ENCODE data around the gene LYL1. TPM values are rescaled to one million over a fixed set of nuclear protein-coding genes. Genes with fewer than 3 reads are reported as not detected.

Gene LYL1
- total RNA-seq, 1 donor from 2014 or later, result 4.0 TPM

DNA sequence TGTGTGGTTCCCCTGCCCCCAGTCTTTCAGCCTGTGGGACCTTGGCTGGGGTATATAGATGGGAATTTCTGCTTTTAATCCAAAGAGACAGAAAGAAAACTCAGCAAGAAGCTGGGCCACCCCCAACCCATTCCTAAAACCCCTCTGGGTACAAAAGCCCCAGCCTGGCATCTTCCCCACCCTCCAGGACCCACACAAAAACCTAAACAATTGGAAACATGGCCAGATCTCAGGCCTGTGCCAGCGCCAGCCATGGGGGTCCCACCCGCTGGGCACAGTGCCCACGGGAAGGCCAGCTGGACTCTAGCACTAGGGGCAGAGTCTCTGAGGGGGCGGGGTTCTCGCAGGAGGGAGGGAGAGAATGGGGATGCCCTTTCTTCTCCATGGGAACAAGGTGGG lies 8.6 kb downstream of the LYL1 start:
- no peak overlapping the region for H3K4me3 ChIP-seq (ENCODE audit: low read depth, low read length)
- TF ChIP-seq, protein P1, sequence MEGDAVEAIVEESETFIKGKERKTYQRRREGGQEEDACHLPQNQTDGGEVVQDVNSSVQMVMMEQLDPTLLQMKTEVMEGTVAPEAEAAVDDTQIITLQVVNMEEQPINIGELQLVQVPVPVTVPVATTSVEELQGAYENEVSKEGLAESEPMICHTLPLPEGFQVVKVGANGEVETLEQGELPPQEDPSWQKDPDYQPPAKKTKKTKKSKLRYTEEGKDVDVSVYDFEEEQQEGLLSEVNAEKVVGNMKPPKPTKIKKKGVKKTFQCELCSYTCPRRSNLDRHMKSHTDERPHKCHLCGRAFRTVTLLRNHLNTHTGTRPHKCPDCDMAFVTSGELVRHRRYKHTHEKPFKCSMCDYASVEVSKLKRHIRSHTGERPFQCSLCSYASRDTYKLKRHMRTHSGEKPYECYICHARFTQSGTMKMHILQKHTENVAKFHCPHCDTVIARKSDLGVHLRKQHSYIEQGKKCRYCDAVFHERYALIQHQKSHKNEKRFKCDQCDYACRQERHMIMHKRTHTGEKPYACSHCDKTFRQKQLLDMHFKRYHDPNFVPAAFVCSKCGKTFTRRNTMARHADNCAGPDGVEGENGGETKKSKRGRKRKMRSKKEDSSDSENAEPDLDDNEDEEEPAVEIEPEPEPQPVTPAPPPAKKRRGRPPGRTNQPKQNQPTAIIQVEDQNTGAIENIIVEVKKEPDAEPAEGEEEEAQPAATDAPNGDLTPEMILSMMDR (conservative IDR thresholded peaks at IDR 0.05; ENCODE audit: low read depth, low read length), result no peak
- DNase-seq (ENCODE audit: low read depth), result no peak

DNA sequence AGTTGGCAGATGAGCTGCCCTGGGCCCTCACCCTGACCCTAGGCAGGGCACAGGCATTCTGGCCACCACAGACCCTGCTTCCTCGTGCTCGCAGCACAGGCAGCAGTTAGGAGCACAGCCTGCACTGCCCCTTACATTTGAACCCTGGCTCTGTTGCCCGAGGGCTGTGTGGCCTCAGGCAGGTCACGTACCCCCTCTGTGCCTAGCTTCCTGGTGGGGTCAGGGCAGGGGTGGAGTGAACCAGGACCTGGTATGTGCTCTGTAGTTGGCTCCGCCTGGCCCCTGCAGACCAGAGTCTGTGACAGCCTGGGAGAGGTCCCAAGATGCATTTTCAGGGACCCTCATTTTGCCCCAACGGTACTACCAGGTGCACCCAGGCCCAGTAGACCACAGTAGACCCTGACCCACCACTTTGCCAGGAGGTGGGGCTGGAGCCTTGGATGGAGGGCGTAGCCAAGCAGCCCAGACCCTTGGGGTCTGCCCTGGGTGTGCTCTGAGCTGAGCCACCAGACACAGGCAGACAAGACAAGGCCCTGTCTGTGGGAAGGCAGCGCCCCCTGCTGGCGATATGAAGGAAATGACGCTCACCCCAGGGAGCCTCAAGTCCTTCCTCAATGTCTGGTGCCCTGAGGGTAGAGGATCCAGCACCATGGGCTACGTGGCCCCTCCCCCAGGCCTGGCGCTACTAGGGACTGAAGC lies 9.1 kb downstream of the LYL1 start:
- TF ChIP-seq, protein P1 (conservative IDR thresholded peaks at IDR 0.05; ENCODE audit: low read depth, low read length), result peak; percentile 88
- no peak for DNase-seq (ENCODE audit: low read depth)
- H3K4me3 ChIP-seq (ENCODE audit: low read depth, low read length), result no peak overlapping the region

DNA sequence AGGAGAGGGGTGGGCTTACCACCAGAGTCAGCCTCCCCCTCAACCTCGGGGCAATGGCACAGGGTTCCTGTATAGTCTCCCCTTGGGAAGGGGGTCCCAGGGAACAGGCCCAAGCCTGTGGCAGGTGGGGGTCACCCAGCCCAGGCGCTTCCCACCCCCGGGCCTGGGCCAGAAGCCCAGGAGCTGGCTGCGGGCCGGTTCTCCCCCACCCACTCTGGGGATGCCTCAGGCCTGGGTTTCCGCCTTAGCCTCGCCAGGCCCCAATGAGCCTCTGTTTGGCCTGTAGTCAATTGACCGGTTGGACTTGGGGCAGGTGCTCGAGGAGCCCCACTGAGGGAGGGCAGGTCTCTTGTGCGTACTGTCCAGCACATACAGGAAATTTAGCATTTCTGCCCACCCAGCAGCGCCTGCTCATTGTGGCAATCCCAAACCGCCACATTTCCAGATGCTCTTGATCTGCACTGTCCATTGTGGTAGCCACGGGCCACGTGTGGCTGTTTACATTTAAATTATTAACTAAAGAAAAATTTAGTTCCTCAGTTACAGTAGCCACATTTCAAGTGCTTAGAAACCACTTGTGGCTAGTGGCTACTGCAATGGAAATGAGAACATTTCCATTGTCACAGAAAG lies 9.9 kb downstream of the LYL1 start:
- TF ChIP-seq, protein P1 (conservative IDR thresholded peaks at IDR 0.05; ENCODE audit: low read depth, low read length), result no peak
- no peak overlapping the region for H3K4me3 ChIP-seq (ENCODE audit: low read depth, low read length)
- DNase-seq (ENCODE audit: low read depth), result no peak

DNA sequence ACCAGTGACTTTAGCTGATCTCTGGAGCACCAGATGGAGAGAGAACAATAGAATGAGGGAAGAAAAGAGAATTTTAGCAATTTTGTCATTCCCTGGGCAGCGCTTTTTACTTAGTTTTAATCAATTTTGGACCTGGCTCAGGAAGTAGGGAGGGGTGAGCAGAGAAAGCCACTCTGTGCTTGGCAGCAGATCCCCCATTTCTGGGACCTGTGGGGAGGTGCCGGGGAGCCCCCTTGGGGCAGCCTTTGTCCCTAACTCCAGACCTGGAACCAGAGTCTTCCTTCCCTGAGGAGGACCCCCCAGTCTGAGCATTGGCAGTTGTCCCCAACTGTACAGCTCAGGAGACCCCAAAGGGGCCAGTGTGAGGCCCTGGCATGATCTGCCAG lies 10.5 kb downstream of the LYL1 start:
- no peak for DNase-seq (ENCODE audit: low read depth)
- H3K4me3 ChIP-seq (ENCODE audit: low read depth, low read length), result no peak overlapping the region
- TF ChIP-seq, protein P1 (conservative IDR thresholded peaks at IDR 0.05; ENCODE audit: low read depth, low read length), result no peak

DNA sequence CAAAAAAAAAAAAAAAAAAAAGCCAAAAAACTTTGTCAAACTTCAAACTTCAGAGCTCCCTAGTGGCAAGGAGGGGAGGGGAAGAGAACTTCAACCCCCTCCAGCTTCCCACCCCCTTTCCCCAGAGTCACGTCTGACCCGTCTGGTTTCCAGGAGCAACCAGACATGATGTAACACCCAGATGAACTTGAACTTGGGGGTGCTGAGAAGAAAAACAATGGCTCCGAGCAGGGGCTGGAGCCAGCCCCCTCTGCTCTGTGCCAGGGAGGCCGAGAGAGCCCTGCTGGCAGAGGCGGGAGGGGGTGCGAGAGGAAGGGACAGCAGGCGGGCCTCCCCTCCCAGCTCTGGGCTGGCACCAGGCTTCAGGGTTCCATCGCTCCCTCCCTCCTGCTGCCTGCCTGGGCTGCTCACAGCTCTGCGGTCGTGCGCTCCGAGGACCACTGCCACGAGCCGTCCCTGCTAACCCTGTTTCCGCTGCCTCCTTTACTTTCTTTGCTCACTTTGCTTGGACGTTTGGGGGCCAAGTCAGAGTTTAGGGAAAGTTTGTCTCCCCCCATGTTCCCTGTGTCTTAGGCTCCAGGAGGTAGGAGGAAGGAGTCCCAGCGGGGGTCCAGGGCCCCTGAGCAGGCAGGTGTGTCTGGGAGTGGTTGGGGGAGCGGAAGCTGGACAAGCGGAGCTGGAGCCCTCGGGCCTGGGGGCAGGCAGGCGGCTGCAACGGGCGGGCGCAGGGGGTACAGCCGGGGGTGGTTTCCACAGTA lies 11.1 kb downstream of the LYL1 start:
- DNase-seq (ENCODE audit: low read depth), result no peak
- TF ChIP-seq, protein P1 (conservative IDR thresholded peaks at IDR 0.05; ENCODE audit: low read depth, low read length), result no peak
- H3K4me3 ChIP-seq (ENCODE audit: low read depth, low read length), result no peak overlapping the region

DNA sequence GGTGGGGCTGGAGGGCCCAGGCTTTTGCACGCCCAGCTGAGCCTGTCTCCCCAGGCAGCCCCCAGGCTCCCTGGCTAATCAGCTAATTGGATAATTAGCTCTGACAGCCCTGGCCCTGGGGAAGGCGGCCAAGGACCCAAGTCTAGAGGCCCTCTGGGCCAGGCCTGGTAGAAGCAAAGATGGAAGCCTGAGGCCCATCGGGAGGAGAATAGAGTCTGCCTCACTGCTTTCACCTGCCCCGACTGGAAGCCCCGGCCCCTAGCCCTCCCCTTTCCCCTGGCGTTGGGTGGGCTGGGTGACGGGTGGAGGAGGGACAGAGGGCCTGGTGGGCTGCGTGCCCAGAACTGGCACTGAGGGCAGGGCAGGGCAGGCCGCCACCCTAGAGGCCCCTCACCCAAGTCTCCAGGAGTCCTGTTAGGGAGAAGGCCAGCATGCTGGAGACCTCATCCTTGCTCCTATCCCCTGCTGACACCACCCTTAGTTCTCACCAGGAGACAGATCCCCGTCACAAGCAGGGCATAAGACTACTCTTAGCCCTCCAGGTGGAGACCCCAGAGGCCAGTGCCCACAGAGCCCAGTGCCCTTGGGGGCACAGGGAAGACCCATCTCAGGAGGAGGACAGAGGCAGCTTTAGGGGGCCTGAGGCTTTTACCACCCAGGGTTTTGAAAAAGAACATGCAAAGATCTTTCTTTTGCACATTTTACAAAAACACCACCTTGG lies 12.0 kb downstream of the LYL1 start:
- DNase-seq (ENCODE audit: low read depth), result no peak
- no peak overlapping the region for H3K4me3 ChIP-seq (ENCODE audit: low read depth, low read length)
- TF ChIP-seq, protein P1 (conservative IDR thresholded peaks at IDR 0.05; ENCODE audit: low read depth, low read length), result no peak
